GM12875 (cell line): ENCODE measurements around the gene MLXIP.

Source experiments
- H3K4me3 ChIP-seq: one replicate; pipeline ENCODE4 v1.5.1; 2011; ENCODE audit warnings: low read depth, low read length, control low read depth
- TF ChIP-seq, protein P1 (sequence below): IDR thresholded peaks from 2 replicates; pipeline ENCODE4 v1.5.1; 2011; ENCODE audit warnings: low read depth, mild to moderate bottlenecking, control low read depth, inconsistent platforms, low read length, moderate library complexity, borderline replicate concordance; ENCODE audit not compliant: insufficient read depth

MLXIP gene

DNA sequence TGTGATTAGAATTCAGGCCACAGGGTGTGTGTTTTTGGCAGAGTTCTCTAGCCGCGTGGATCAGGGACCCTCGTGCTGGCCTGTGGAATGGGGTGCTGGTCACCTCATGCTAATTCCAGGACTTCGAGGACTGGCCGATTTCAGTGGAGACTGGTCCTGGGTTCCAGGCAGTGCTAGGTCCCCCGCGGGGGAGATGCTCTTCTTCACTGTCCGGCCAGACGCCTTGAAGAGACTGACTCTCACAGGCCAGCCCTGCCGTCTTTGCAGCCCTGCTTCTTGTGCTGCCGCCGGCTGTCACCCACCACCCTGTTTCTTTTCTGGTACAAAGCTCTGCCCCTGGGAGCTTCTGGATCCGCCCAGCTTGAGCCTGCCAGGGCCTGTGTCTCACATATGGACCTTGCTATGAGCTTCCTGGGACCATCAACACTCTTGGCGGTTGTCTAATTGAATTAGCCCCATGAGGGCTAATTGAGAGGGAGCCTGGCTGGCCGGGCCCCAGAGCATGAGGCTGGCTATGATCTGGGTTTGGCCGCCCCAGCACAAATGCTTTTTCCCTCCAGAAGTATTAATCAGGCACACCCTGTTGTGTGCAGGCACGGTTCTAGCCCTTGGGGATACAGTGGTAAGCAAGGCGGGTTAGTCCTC, 8.2 kb downstream of the MLXIP start:
- TF ChIP-seq, protein P1, sequence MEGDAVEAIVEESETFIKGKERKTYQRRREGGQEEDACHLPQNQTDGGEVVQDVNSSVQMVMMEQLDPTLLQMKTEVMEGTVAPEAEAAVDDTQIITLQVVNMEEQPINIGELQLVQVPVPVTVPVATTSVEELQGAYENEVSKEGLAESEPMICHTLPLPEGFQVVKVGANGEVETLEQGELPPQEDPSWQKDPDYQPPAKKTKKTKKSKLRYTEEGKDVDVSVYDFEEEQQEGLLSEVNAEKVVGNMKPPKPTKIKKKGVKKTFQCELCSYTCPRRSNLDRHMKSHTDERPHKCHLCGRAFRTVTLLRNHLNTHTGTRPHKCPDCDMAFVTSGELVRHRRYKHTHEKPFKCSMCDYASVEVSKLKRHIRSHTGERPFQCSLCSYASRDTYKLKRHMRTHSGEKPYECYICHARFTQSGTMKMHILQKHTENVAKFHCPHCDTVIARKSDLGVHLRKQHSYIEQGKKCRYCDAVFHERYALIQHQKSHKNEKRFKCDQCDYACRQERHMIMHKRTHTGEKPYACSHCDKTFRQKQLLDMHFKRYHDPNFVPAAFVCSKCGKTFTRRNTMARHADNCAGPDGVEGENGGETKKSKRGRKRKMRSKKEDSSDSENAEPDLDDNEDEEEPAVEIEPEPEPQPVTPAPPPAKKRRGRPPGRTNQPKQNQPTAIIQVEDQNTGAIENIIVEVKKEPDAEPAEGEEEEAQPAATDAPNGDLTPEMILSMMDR: no peak
- no peak overlapping the region for H3K4me3 ChIP-seq

DNA sequence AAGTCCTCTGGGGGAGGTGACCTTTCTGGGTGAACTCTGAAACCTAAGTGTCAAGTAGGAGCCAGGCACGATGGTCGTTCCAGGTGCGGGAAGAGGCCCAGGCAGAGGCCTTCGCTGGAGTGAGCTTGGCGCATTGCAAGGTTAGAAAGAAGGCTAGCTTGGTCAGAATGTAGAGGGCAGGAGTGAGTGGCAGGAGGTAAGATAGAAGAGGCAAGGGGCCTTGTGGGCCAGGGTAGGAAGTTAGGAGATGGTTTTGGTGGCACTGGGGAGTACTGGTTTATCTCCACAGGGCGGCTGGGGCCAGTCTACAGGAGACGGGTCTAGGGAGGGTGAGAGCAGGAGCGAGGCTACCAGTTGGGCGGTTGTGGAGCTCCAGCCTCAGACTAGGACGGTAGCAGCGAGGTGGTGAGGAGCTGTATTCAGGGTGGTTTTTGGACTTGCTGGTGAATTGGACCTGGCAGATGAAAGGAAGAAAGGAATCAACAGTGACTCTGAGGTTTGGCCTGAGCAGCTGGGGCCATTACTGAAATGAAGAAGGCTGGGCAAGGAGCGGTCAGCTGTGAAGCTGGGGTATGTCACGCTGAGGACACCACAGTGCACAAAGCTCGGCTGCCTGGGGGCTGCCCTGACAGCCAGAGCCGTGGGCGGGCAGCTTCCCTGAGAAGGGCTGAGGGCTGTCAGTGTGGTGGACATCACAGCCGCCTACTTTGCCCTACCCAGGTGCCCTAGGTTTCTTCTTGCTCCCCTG, 9.0 kb downstream of the MLXIP start:
- TF ChIP-seq, protein P1: no peak

DNA sequence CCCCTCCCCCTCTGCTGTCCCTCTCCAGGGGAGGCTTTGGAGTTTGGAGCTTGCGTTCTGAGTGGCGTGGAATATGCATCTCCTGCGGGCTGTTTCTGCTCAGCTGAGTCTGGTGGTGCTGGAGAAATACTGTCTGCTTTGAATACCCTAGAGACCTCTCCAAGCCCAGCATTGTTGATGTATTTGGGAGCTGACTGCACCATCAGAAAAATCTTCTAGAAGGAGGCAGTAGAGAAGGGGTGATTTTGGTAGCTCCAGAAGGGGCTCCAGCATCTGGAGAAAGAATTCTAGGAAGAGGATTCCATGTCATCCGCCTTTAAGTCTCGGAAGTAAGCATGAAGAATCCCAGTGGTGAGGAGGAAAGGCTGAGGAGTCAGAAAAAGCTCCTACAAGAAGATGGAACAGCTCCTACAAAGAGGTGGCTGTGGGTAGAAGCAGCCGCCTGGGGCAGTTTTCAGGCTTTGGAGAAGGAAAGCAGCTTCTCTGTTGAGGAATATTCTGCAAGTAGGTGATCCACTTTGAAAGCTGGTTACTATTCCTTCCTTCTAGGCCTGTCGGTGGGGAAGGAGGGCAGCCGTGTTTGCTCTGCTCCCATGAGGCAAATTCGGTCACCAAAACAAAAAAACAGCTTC, 9.7 kb downstream of the MLXIP start:
- TF ChIP-seq, protein P1: no peak
- H3K4me3 ChIP-seq: no peak overlapping the region

More for the DNA sequence above, 9.0 kb downstream of the MLXIP start:
- no peak overlapping the region for H3K4me3 ChIP-seq

DNA sequence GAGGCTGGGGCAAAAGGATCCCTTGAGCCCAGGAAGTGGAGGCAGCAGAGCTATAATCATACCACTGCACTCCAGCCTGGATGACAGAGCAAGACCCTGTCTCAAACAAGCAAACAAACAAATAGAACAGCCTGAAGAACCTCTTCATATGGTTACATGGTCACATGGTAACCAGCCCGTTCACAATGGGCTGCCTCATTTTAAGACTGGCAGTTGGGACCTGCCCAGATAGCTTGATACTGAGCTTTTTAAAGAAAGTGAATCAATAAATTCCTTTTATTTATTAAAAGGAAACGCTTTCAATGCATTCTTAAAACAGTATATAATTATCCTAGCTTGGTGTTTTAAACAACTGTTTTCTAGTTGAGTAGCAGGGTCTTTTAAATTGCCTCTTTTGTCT, 10.5 kb downstream of the MLXIP start:
- TF ChIP-seq, protein P1: no peak

DNA sequence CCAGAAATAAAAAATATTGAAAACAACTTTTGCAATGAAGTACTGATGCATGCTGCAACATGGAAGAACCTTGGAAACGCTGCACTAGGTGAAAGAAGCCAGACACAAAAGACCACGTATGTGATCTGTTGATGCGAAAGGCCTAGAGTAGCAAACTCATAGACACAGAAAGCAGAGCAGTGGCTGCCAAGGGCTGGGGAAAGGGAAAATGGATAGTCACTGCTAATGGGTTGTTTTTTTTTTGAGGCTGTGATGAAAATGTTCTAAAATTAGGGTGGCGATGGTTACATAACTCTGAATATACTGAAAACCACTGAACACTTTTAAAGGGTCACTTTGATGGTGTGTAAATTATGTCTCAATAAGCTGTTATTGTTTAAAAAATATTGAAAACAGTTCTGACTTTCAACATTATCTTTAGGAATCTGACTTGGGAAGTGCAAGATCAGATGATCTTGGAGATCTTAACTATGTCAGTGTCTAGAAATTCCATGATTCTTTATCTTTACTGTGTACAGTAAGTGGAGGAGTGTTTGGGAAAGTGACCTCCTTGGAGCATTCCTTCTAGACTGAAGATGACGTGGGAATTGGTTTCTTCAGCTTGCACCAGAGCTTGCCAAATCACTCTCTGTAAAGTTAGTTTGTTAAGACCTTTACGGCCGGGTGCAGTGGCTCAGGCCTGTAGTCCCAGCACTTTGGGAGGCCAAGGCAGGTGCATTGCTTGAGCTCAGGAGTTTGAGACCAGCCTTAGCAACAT, 12.4 kb downstream of the MLXIP start:
- H3K4me3 ChIP-seq: no peak overlapping the region
- TF ChIP-seq, protein P1: no peak

More for the DNA sequence above, 10.5 kb downstream of the MLXIP start:
- no peak overlapping the region for H3K4me3 ChIP-seq

DNA sequence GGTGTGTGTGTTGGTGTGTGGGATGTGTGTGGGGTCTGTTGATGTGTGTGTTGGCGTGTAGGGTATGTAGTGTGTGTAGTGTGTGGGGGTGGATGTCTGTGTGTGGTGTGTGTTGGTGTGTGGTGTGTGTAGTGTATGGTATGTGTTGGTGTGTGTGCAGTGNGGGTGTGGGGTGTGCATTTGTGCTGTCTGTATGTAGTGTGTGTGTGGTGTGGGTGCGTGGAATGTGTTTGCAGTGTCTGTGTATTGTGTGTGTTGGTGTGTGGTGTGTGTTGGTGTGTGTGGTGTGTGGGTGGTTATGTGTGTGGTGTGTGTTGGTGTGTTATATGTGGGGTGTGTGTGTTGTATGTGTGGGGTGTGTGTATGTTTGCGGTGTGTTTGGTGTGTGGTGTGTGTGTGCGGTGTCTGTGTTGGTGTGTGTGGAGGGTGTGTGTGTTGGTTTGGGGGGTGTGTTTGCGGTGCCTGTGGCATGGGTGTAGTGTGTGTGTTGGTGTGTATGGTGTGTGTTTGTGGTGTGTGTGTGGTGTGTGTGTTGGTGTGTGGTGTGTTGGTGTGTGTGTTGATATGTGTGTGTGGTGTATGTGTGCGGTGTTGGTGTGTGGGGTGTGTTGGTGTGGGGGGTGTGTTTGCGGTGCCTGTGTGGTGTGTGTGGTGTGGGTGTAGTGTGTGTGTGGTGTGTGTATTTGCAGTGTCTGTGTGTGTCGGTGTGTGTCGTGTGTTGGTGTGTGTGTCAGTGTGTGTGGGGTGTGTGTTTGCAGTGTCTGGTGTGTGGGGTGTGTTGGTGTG, 14.7 kb downstream of the MLXIP start:
- TF ChIP-seq, protein P1: no peak
- H3K4me3 ChIP-seq: no peak overlapping the region
